HG03159 (cell line): ENCODE measurements around the gene ZNF474.

Experiments
- ATAC-seq: cut with Tn5 transposase; IDR thresholded peaks from one replicate; pipeline ENCODE4 v1.9.1; 2021; ENCODE audit warnings: mild to moderate bottlenecking, moderate library complexity; ENCODE audit not compliant: unreplicated experiment

The ZNF474 gene

DNA sequence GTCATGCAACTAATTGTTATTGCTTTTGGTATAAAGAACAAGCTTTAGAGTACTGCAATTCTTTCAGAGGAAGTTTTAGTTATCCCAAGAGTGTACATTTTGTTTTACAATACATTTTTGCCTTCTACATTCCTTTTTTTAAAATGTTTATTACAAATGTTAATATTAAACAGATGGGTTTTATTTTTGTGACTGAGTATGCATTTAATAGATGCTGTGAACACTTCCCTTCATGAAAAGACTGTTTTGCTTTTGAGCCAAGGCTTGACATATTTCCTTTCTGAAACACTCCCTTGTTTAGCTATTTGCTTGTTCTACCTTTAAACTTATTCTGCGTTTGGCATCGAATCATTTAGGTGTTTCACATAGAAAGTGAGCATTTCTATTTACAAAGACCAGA lies 14.8 kb upstream of the ZNF474 start:
- ATAC-seq: no peak

- ATAC-seq: no peak
These were observed 10.9 kb upstream of the ZNF474 start for GRCh38 chr5:122118356-122118948.

DNA sequence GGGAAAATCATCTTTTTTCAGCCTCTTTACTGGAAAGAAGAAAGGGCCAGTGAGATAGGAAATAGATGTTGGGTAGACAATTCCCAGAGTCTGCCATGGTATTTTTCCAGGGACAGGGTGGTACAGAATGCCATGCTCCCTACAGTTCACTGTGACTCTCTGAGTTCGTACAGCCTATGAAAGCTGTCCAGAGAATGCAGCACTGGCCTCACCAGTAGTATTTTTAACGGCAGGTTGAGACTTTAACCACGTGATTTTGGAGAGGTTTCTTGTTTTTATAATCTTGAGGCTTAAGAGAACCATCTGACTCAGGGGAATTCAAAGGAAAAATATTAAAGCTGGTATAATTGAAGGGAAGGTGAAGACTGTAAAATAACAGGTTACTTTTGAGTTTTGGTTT lies 10.1 kb upstream of the ZNF474 start:
- ATAC-seq: no peak

- ATAC-seq: no peak
These were observed 8.9 kb upstream of the ZNF474 start for GRCh38 chr5:122120493-122120892.

- ATAC-seq: no peak
These were observed 8.4 kb upstream of the ZNF474 start for GRCh38 chr5:122120957-122121356.

GRCh38 chr5:122121479-122122465 lies 7.6 kb upstream of the ZNF474 start:
- no peak for ATAC-seq

DNA sequence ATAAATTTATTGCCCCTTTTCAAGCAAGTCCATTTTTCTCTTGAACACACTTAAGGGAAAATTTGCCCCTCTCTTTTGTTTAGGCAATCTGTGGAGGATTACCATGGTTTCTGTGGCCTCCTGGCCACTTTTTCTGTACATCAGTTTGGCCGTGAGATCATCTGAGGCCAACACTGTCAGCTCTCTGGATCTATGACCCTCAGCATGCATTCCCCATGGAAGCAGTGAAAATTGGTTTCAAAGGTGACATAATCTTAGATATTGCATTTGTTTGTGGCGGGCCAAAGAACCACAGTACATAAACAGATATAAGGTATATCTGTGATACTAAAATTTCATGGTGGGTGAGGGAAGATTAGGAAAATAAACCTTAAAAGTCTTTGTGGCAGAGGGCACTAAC lies 4.6 kb upstream of the ZNF474 start:
- ATAC-seq: no peak

GRCh38 chr5:122126177-122126755 lies 3.1 kb upstream of the ZNF474 start:
- ATAC-seq: no peak

DNA sequence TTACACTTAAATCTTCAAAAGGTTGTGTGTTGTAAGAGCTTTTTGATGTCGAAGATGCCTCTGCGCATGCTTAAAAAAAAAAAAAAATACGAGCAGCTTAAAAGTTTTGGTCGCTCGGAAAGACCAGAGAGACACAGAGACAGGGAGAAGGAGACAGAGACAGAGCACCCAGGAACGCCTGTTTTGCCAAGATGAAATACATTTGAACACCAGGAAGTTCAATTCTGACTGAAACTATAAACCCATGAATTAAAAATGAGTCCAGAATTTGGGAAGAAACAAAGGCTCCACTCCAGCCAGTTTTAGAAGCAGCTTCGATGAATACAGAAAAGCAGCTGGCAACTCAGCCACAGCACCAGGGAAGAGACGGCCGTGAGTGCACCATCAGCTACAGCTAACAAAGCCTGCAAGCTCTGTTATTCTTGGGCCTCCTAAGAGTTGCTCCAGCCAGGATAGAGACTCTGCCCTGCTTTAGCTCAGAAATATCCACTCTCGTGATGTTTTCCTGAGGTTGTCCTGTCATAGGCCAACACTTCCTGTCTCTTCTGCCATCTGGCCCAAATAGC lies 2.5 kb upstream of the ZNF474 start:
- ATAC-seq: no peak

- no peak for ATAC-seq
These were observed 806 bp downstream of the ZNF474 start for GRCh38 chr5:122130152-122130551.

GRCh38 chr5:122137702-122138101 lies 8.4 kb downstream of the ZNF474 start:
- no peak for ATAC-seq

DNA sequence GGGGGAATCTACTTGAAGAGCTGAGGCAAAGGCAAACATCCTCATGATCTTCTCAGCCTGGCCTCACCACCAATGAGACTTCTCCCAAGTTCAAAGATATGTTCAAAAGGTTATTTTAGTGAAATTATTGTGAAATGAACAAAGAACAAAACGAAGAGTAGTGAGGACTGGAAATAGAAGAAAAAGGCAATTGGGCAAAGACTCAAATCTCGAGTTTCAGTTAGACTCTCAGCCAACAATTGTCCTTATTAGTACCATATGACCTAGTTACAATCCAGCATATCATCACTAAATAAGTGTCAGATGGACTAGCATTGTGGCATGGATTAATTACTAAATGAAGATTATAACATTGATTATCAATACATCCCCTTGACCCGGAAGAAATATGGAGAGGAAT lies 9.0 kb downstream of the ZNF474 start:
- ATAC-seq: no peak

DNA sequence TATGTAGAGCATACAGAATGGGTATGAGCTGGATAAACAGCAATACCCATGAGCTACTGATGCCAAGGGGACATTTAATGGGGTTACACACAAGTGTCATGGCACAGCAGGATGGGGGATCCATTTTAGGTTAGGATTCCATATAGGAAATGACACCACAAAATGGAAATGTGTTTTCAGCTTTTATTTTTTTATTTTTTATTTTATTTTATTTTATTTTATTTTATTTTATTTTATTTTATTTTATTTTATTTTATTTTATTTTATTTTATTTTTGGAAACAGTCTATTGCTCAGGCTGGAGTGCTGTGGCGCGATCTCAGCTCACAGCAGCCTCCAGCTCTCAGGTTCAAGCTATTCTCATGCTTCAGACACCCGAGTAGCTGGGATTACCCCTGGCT lies 11.6 kb downstream of the ZNF474 start:
- ATAC-seq: no peak

GRCh38 chr5:122141751-122142150 lies 12.4 kb downstream of the ZNF474 start:
- no peak for ATAC-seq

GRCh38 chr5:122142480-122143164 lies 13.3 kb downstream of the ZNF474 start:
- ATAC-seq: no peak

DNA sequence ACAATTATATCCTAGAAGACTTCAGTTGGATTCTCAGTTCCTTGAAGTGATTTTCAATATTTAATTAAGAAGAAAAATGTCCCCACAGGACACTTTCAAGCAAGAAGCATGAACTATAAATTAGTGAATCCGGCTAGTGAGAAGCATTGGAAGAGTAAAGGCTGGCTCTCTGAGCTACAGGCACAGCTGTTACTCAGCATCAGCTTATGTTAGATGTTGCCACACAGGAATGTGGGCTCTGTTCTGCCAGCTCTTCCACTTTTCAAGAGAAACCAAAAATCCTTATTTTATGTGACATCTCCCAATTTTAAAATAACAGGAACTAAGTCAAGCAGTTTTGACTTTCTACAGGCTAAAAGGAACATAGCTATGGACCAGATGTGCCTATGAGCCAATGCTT lies 14.9 kb downstream of the ZNF474 start:
- ATAC-seq: no peak

GRCh38 chr5:122145906-122146305 lies 16.6 kb downstream of the ZNF474 start:
- no peak for ATAC-seq

DNA sequence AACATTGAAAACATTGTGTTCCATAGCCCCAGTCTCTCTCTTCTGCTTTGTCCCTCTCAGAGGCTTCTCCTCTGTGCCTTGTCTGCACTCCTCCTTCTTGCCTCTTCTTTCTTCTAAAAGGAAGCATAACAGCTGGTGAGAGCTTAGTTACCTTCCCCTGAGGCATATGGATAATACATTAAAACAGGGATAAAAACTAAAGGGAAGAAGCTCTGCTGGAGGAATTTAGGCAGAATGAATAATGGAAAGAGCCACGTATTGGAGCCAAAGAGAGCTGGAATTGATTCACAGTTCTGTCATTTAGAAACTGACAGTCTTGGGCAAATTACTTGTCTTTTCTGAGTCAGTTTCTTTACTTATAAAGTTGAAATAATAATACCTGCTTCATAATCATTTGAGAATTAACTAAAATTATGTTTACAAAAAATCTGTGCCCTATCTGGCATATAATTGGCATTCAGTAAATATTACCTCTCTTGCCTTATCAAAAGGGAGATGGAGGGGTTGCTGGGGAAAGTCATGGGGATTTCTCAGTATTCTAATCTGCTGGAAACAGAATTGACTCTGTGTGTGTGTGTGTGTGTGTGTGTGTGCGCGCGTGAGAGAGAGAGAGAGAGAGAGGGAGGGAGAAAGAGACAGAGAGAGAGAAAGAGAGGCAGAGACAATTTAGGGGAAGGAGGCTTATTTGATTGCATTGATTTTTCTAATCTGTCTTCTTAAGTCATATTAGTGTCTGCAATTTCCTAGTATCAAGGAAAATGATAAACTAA lies 20.2 kb downstream of the ZNF474 start:
- no peak for ATAC-seq

DNA sequence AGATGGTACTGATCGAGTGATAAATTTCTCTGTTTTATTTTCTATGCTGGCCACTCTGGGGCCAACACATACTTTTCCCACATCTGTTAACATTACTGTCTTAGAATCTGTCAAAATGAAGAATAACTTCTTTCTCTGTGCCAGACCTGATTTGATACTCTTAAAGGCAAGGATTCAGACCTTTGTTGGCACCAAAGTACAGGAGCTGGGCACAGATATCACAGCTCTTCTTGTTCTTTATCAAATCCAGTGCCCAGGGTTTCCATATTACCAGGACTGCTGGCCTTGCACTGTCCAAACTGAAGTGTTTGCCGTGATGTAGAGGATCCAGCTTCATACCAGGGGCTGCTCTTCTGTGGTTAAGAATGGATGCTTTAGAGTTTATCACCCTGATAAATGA lies 20.9 kb downstream of the ZNF474 start:
- no peak for ATAC-seq

DNA sequence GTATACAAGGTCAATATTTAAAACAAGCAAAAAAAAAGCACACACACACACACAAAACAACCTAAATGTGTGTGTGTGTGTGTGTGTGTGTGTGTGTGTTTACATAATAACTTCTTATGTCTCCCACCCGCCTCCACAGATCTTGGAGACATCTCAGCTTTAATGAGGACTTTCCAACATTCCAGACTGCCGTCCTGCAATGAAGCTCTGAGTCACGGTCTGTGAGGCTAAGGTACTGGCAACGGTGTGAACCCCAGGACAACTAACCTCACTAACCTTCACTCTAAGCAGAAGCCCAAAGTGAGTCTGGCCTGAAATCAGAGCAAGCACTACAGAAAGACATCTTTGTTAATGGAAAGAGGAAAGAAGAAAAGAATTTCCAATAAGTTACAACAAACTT lies 22.3 kb downstream of the ZNF474 start:
- no peak for ATAC-seq
